GM04504 (cell line): ENCODE results near the gene TCHP.
"Not testable (repeated sequence)": the region's sequence is repeated elsewhere in the genome, so short reads cannot be mapped to it uniquely, and the experiment has no call there.

ENCODE experiments used
- DNase-seq: peaks from one replicate; pipeline ENCODE4 v3.0.0-alpha.2; 2012; ENCODE audit warnings: low read depth

Gene TCHP

DNA sequence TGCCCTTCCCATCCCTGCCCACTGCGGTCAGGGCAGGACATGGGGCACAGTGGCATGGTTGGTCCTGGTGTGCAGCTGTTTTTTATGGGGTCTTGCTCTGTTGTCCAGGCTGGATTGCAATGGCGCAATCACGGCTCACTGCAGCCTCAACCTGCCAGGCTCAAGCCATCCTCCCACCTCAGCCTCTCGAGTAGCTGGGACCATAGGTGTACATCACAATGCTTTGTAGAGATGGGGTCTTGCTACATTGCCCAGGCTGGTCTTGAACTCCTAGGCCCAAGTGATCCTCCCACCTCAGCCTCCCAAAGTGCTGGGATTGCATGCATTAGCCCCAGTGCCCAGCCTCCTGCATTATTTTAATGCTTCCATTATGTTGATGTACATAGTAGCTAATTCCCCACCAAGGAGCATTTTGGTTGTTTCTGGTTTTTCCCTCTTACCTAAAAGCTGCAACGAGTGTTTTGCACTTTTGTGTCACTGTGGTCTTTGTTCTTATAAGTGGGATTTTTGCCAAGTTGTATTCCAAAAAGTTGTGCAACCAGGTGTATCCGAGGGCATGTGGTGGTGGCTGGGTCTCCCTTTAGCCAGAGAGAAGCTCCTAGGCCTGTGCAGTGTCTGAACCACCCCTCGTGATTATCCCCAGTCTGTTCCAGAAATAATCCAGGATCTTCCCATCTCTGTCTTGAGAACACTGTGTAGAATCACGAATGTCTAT, 10.3 kb downstream of the TCHP start:
- no peak for DNase-seq

DNA sequence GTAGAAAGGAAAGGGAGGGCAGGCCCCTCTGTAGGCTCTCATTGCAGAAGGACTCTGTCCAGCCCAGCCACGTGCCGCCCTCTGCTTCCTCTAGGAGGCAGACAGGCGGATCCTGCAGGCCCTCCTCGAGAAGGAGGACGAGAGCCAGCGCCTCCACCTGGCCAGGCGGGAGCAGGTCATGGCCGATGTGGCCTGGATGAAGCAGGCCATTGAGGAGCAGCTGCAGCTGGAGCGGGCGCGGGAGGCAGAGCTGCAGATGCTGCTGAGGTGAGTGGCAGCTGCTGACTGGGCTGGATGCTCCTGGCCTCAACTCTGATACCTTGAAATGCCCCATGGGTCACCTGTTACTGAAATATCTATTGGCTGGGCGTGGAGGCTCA, 10.9 kb downstream of the TCHP start:
- no peak for DNase-seq

DNA sequence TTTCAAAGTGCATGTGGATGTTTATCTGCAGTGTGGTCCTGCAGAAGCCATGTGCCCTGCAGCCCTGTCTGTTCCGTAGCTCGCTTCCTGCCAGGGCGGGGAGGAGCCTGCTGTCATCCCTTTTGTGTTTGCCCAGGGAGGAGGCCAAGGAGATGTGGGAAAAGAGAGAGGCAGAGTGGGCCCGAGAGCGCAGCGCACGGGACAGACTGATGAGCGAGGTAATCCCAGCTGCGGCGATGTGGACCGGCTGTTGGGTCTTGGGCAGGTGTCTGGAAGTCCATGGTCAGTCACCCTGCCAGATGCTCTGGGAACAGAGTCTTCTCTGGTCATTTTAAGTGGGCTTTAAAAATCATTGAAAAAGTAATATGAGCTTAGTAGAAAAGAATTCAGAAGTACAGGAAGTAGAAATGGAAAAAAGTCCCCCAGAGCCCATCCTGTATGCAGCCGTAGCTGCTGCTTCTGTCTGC, 12.8 kb downstream of the TCHP start:
- no peak for DNase-seq

DNA sequence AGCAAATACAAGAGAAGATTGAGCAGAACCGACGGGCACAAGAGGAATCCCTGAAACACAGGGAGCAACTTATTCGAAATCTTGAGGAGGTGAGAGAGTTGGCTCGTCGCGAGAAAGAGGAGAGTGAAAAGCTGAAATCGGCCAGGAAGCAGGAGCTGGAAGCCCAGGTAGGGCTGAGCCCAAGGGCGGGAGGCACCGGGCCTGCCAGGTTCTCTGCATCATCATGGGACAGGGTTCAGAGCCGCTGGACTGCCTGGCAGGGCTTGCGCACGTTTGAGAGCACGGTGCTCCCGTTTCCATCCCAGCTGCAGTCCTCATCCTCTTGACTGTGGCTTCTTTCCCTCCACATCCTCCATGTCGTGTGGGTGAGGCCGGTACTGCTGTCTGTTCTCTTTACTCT, 14.4 kb downstream of the TCHP start:
- DNase-seq = no peak

DNA sequence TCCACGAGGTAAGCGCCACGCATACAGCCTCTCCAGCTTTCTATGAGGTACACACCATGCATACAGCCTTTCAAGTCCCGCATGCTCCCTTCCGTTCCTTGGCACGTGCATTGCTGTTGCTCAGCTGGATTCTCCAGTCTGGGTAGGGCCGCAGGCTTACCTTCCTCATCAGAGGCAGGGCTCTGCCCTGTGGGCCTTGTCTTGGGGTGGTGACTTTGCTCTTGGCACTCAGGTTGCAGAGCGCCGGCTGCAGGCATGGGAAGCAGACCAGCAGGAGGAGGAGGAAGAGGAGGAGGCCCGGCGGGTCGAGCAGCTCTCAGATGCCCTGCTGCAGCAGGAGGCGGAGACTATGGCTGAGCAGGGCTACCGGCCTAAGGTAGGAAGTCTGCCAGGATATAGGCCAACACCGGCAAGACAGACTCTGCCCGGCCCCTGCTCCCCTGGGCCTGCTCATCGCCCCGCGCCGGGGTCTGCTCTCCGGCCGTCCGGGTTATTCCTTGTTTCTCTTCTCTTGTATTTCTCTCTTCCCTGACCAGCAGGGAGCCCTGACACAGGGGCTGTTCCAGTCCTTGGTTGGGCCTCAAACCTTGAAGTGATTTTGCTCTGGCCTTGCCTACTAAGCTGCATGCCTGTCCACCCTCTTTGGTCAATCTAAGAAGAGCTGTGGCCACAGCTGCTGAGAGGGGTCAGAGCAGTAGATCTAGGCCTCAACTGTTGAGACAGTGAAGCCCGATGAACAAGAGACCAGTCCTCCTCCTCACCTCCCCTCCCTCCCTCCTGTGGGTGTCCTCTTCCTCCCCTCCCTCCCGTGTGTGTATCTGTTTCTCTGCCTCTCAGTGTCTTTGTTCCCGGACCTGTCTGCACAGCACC, 15.3 kb downstream of the TCHP start:
- DNase-seq = no peak

DNA sequence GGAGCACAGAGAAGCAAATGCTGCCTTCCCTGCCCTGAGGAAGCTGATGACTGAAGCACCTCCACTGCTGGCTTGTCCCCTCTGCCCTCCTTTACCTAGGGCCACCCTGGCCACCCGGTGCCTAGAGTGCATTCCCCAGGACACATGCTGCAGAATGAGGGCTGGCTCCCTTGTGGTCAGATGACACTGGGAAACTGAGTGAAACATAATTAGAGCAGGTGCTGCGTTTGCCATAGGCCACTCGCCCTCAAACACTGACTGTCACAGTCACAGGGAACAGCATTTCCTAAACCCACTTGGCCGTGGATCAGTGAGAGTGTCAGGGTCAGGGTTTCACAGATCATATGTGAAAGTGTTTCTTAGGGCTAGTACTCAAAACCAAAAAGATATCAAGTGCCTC, 16.0 kb downstream of the TCHP start:
- no peak for DNase-seq

DNA sequence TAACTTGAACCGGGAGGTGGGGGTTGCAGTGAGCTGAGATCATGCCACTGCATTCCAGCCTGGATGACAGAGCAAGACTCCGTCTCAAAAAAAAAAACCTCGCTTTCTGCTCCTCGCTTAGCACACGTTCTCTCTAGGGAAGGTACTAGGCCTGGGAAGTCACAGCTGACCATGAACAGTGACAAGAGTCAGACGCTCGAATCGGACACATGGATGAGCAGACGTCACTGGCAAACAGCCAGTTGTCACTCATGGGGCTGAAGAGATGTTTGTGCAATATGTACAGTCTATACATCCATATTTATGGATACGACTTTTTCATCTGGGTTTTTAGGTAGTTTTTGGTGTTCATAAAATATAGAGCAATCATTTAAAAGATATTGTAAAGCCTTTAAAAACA, 19.4 kb downstream of the TCHP start:
- no peak for DNase-seq

DNA sequence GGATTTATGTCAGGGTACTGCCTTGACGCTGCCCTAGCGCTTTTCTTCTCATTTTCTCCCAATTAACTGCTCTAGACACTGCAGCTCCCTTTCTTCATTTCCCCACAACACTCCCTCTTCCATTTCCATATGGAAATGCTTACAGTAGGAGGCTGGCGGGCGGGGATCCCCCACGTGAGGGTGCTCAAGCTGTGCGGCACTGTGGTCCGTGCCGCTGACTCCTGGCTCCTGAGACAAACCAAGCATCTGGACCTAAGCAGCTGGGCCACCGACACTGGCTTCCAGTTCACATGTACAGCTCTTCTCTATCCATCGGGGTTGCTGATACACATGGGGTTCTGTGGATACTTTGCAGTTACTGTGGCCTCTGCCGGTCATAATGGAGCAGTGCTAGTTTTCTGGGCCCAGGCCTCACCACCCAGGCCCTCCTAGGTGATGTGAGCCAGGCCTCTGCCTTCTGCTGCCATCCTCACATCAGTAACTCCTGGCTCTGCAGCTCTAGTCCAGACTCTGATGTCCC, 20.2 kb downstream of the TCHP start:
- no peak for DNase-seq

DNA sequence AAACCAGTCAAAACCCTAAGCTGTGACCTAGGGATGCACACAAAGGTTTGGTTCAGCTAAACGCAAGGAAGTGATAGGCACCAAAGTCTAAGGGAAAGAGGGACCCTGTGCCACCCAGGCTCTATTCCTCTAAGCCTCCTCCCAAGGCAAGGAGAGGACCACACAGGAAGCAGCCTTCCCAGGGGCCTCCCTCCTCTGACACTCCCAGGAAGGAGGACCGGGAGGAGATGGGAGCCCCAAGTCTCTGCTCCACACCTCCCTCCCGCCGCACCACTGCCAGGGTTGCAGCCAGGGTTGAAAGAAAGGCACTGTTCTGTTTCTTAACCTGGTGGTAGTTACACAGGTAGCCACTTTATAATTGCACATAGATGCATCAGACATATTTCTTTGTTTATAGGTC, 21.9 kb downstream of the TCHP start:
- DNase-seq = no peak

DNA sequence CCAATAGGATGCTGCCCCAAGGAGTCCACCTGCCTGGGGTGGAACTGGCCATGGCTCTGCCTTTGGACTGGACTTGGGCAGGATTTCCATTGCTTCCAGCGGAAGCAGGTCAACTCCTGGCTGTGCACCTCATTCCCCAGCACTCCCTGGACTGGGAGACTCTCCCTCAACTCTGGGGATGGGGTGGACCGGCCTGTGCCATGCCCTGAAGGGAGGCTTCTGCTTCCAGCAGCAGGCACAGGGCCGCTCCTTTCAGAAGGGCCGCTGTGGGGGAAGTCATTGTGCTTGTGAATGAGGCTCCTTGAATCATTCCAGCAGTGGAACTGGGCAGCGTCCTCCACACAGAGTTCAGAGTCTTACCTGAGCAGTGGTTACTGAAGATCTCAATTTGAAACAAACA, 23.0 kb downstream of the TCHP start:
- no peak for DNase-seq

DNA sequence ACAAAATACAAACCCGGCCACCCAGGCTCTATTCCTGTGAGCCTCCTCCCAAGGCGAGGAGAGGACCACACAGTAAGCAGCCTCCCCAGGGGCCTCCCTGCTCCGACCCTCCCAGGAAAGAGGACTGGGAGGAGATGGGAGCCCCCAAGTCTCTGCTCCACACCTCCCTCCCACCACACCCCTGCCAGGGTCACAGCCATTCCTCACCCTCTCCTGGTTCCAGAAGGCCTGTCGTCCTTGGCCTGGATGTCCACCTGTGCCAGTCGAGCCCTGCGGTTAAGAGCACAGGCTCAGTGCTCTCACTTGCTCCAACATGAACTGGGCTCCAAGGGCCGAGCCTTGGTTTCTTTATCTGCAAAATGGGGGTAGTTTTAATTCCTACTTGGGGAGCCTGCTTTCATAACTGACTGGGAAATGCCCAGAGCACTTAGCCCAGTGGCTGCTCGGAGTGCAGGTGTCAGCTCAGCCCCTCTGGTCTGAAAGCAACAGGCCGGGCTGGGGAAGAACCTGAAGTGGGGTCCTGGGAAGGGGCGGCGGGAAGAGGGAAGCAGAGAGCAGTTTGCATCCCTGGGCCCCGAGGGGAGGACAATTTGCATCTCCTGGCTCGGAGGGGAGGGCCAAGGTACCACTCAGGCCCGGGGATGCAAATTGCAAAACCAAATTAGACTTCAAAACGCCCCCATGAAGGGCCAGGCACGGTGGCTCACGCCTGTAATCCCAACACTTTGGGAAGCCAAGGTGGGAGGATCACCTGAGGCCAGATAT, 23.6 kb downstream of the TCHP start:
- DNase-seq = no peak

DNA sequence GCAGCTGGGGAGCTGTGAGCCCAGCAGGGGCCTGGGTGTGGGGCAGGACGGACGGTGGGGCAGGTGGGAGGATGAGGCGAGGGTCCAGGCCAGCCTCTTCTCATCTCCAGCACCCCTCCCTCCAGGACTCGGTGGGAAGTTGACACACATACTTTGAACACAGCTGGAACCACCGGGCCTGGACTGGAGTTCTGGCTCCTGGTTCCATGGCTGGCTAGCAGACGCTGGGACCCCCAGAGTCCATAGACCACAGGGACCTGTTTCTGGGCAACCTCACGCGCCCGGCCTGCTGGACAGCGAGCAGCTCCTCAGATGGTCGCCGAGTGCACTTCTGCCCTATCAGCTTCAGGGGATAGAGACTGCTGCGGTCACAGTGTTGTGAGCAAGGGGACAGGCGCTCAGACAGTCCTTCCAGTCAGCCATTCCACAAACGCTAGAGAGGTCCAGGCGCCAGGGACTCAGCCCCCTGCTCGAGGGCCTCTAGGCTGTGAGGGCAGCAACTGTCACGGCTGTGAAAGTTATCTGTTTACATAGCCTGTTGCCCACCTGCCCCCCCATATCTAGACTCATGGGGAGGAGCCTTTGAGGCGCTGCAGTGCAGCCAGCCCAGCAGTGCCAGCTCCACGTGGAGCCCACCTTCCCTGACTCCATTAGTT, 25.2 kb downstream of the TCHP start:
- DNase-seq = no peak

DNA sequence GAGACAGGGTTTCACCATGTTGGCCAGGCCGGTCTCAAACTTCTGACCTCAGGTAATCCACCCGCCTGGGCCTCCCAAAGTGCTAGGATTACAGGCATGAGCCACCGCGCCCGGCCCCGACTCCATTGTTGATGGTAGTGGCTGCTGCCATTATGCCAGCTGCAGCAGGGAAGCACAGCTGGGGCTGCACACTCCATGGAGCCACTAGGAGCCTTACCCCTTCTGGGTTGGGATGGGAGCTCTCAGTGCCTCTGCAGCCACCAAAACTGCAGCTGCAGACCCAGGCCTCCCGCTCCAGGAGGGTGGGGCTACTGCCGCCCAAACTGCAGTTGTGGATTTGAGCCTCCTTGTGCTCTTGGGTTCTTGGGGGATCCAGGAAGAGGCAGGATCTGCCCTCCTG, 25.9 kb downstream of the TCHP start:
- DNase-seq = no peak

DNA sequence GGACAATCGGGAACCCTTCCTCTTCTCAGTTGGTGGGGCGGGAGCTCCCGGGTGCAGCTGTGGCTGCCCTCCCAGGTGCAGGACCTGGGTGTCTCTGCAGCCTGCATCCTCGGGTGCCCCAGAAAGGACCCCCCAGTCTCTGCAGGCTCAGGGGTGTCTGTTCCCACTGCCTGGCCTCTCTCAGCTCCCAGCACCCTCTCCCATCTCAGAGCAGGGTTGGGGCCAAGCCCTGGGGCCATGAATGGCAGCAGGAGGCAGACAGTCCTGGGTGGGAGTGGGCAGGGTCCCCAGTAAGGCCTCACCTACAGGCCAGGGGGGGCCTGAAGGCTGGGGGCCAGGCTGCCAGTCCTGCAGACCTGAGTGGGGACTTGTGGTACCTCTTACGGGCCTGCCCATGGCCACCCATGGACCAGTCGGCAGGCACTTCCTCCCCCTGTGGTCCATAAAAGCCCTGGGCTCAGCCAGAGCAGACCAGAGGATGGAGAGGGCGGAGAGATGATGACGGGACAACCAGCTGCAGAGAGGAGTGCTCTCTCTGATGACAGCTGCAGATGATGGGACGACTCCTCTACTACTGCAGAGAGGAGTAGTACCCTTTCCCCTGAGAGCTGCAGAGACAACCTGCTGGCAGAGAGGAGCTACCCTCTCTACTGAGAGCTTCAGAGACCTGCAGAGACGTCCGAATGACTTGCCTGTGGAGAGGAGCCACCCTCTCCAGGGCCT, 26.6 kb downstream of the TCHP start:
- DNase-seq = no peak

DNA sequence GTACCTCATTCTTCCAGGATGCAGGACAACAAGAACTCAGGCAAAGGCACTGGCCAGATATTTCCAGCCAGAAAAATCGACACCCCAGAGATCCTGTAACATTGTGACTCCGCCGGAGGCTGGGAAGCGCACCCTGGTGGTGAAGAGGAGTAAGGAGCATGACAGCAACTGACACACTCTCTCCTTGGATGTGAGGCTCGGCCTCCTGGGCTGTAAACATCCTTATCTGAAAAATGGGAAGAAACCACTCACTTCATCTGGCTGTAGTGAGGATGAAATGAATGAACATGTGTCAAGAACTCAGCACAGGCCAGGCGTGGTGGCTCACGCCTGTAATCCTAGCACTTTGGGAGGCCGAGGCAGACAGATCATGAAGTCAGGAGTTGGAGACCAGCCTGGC, 27.5 kb downstream of the TCHP start:
- DNase-seq = no peak

DNA sequence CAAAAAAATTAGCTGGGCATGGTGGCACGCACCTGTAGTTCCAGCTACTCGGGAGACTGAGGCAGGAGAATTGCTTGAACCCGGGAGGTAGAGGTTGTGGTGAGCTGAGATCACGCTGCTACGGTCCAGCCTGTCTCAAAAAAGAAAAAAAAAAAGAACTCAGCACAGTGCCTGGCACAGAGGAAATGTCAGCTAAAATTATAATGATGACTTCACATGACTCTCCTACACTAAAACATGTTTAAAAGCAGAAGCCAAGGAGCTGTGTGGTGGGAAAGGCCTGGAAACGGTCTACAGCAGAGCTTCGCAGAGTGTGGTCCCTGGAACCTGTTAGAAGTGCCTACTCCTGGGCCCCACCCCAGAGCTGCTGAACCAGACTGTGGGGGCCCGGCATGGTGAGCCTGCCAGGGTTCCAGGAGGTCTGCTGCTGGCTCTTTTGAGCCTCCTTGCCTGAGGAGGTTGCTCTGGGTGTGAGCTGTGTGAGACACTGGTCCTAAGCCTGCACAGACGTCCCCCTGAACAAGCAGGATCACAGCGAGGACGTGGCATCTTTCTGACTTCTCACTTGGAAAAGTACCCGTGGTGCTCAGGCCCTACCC, 28.1 kb downstream of the TCHP start:
- no peak for DNase-seq

DNA sequence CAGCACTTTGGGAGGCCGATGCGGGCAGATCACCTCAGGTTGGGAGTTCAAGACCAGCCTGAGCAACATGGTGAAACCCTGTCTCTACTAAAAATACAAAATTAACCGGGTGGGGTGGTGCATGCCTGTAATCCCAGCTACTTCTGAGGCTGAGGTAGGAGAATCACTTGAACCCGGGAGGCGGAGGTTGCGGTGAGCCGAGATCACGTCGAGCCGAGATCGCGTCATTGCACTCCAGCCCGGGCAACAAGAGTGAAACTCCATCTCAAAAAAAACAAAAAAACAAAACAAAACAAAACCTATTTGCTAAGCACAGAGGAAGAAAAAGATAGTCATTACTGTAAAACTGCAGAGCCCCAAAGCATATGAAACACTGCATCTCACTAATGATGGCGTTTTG, 29.3 kb downstream of the TCHP start:
- not testable (repeated sequence) for DNase-seq

DNA sequence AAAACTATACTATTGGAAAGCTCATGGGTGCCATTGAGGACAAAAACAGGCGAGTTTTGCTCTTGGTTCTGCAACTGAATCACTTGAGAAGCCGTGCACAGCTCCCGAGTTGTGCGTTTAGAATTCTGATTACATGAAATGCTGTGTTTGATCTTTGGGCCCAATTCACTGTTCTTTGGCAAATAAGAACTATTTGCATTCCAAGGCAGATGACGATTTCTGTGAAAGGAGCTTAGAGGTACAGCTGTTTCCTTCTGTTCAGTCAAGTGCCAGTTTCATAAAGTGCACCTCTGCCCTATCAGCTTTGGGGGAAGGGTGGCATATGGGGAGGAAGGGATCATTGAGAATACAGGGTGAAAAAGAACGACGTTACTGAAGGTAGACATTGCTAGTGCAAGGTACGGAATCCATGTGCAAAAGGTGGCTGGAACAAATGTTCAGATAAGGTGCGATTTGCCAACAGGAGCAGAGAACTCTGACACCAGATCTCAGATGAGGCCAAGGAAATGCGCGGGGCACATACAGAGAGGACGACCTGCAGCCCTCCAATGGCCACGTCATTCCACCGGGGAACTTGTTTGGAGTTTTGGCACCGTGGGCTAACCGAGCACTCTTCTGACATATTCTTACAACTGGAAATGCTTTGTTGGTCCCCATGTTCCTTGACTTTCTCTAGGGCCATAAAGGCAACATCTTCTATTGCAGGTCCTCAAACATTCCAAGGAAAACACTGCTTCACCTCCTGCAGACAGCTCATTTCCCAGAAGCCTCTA, 30.1 kb downstream of the TCHP start:
- DNase-seq = no peak

DNA sequence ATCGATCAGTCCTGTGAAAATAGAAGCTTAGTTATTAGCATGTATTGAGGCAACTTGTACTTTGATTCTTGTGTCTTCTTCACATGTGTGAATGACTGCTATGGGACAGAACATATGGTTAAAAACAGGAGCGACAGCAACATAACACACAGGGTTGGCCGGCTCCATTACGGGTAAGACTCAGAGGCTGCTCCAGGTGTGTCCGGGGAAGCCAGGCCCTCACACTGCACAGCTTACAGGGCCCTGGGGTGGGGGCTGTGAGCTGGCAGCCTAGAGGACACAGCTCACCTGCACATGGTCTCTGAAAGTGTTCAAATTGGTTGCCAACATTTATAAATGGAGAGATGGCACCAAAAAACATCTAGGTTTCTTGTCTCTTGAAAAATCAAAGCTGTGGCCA, 31.1 kb downstream of the TCHP start:
- no peak for DNase-seq

DNA sequence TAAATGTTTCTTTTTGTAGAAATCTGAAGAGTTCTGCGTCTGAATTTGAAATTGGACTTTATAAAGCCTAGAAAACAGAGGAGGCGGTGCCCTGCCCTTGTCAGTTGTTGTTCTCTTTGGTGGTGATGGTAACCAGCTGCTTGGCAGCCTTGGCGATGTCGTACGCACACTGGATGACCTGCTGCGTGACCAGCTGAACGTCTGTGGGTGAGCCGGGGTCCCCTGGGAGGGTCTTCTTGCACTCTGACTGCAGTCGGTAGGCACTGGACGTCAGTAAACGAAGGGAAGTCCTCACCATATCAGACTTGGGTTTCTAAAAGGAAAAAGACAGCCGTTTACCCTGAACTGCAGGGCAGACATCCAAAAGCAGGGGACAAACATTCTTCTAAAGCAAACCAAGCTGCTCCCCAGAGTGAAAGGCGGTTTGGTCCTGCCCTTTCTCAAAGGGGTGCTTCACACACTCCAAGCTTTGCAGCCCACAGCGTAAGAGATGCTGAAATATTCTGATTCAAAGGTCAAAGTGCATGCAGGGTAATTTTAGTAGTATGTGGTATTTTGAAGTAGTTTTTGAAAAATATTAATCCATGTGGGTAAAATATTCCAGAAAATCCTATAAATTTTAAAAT, 32.9 kb downstream of the TCHP start:
- no peak for DNase-seq
